WTC11 (cell line): ENCODE measurements around the gene XDH.

Source experiments
- ATF1 ChIP-seq: sonication (generic); formaldehyde crosslinking; IDR thresholded peaks from 2 replicates; pipeline ENCODE4 v1.8.1; 2023; ENCODE audit warnings: mild to moderate bottlenecking, moderate library complexity, missing genetic modification reagents
- ATF3 ChIP-seq: sonication (generic); formaldehyde crosslinking; conservative IDR thresholded peaks from 2 replicates; pipeline ENCODE4 v1.8.1; 2022; ENCODE audit warnings: mild to moderate bottlenecking, missing genetic modification reagents
- CBFB ChIP-seq: sonication (generic); formaldehyde crosslinking; IDR thresholded peaks from 2 replicates; pipeline ENCODE4 v1.8.1; 2022; ENCODE audit warnings: mild to moderate bottlenecking, low read depth, missing genetic modification reagents
- CTCF ChIP-seq: fragments of 200-600 bp; IDR thresholded peaks from 2 replicates; pipeline ENCODE4 v1.8.0; 2022; ENCODE audit warnings: antibody characterized with exemption
- FOXK1 ChIP-seq: sonication (generic); formaldehyde crosslinking; IDR thresholded peaks from 2 replicates; pipeline ENCODE4 v1.8.0; 2022; ENCODE audit warnings: mild to moderate bottlenecking, moderate library complexity, missing genetic modification reagents
- MAX ChIP-seq: sonication (generic); formaldehyde crosslinking; IDR thresholded peaks from 2 replicates; pipeline ENCODE4 v1.8.0; 2022; ENCODE audit warnings: mild to moderate bottlenecking, missing genetic modification reagents
- NFATC4 ChIP-seq: fragments of 250-450 bp; sonication (Bioruptor Pico); IDR thresholded peaks from 2 replicates; pipeline ENCODE4 v1.9.0; 2021; ENCODE audit warnings: mild to moderate bottlenecking
- SMAD3 ChIP-seq: sonication (generic); formaldehyde crosslinking; IDR thresholded peaks from 2 replicates; pipeline ENCODE4 v1.8.0; 2022; ENCODE audit warnings: missing genetic modification reagents, mild to moderate bottlenecking, borderline replicate concordance
- SP1 ChIP-seq: sonication (generic); formaldehyde crosslinking; conservative IDR thresholded peaks from 2 replicates; pipeline ENCODE4 v1.8.1; 2022; ENCODE audit warnings: missing genetic modification reagents
- TCF7 ChIP-seq: sonication (generic); formaldehyde crosslinking; IDR thresholded peaks from 2 replicates; pipeline ENCODE4 v1.8.0; 2022; ENCODE audit warnings: mild to moderate bottlenecking, low read depth, missing genetic modification reagents, moderate library complexity
- ZBTB21 ChIP-seq: sonication (generic); formaldehyde crosslinking; IDR thresholded peaks from 2 replicates; pipeline ENCODE4 v1.8.1; 2023; ENCODE audit warnings: mild to moderate bottlenecking, missing genetic modification reagents, borderline replicate concordance
- ZNF138 ChIP-seq: sonication (generic); formaldehyde crosslinking; conservative IDR thresholded peaks from 2 replicates; pipeline ENCODE4 v1.8.1; 2022; ENCODE audit warnings: mild to moderate bottlenecking, moderate library complexity, missing genetic modification reagents
- ZNF232 ChIP-seq: sonication (generic); formaldehyde crosslinking; IDR thresholded peaks from 2 replicates; pipeline ENCODE4 v1.8.0; 2022; ENCODE audit warnings: mild to moderate bottlenecking, missing genetic modification reagents

GRCh38 chr2:31380243-31380642, 34.3 kb downstream of the XDH start:
- TF ChIP-seq ATF1 (no peak), SMAD3 (CRISPR knock-in tag) (no peak), SP1 (no peak), FOXK1 (no peak), ZBTB21 (CRISPR knock-in tag) (no peak), CTCF (no peak), MAX (CRISPR knock-in tag) (no peak), ATF3 (CRISPR knock-in tag) (no peak), ZNF232 (CRISPR knock-in tag) (no peak), CBFB (CRISPR knock-in tag) (no peak), TCF7 (CRISPR knock-in tag) (no peak), NFATC4 (CRISPR knock-in tag) (no peak), ZNF138 (CRISPR knock-in tag) (no peak)
